Keratinocyte (primary cell): ENCODE data around the gene CTNNA2. TPM values are rescaled to one million over a fixed set of nuclear protein-coding genes. Genes with fewer than 3 reads are reported as not detected.

Source experiments
- DNase-seq: peaks from one replicate; pipeline ENCODE4 v3.0.0-alpha.2; 2011; ENCODE audit warnings: low read depth, missing footprints, low spot score
- FAIRE-seq: peaks from 2 replicates; lab custom pipeline; 2011; peaks lifted over from hg19 to GRCh38; lab: Jason Lieb, UNC
- H2AFZ ChIP-seq: 2 replicates; pipeline ENCODE4 v1.6.0; 2012; ENCODE audit warnings: low read length, control low read depth, inconsistent platforms; ENCODE audit not compliant: control insufficient read depth
- H3K27ac ChIP-seq: 2 replicates; pipeline ENCODE4 v1.5.1; 2011; ENCODE audit warnings: low read length; ENCODE audit not compliant: control insufficient read depth, insufficient read depth
- H3K27me3 ChIP-seq: 3 replicates; pipeline ENCODE4 v1.6.0; 2011; ENCODE audit warnings: low read length; ENCODE audit not compliant: control insufficient read depth, insufficient read depth; ENCODE audit errors: extremely low read depth
- H3K36me3 ChIP-seq, 2 experiments: 2 replicates in 1 of 2; 3 replicates in 1 of 2; pipeline ENCODE4 v1.5.1; 2011; ENCODE audit warnings: low read length in 2 of 2, mild to moderate bottlenecking in 1 of 2; ENCODE audit not compliant: control insufficient read depth in 2 of 2, insufficient read depth in 2 of 2; ENCODE audit errors: extremely low read depth in 1 of 2
- H3K4me1 ChIP-seq: 3 replicates; pipeline ENCODE4 v1.5.1; 2011; ENCODE audit warnings: low read length; ENCODE audit not compliant: control insufficient read depth, insufficient read depth; ENCODE audit errors: extremely low read depth
- H3K4me2 ChIP-seq: 3 replicates; pipeline ENCODE4 v1.6.0; 2011; ENCODE audit warnings: low read depth, low read length; ENCODE audit not compliant: control insufficient read depth, insufficient read depth; ENCODE audit errors: extremely low read depth
- H3K4me3 ChIP-seq, 3 experiments: fragments of 200-600 bp in 1 of 3; sonication (generic) in 1 of 3; 2 replicates in 2 of 3; 3 replicates in 1 of 3; pipeline ENCODE4 v1.5.1; 2011 to 2016; ENCODE audit warnings: low read length in 3 of 3, mild to moderate bottlenecking in 3 of 3, control low read depth in 2 of 3, inconsistent platforms in 1 of 3, low read depth in 1 of 3, mixed read lengths in 1 of 3, mixed run types in 1 of 3, moderate library complexity in 1 of 3; ENCODE audit not compliant: control insufficient read depth in 2 of 3, insufficient read depth in 2 of 3; ENCODE audit errors: extremely low read depth in 1 of 3
- H3K79me2 ChIP-seq: 2 replicates; pipeline ENCODE4 v1.6.0; 2012; ENCODE audit warnings: low read length; ENCODE audit not compliant: control insufficient read depth, insufficient read depth
- H3K9ac ChIP-seq: 3 replicates; pipeline ENCODE4 v1.6.0; 2011; ENCODE audit warnings: low read length; ENCODE audit not compliant: control insufficient read depth, insufficient read depth; ENCODE audit errors: extremely low read depth
- H3K9me1 ChIP-seq: 3 replicates; pipeline ENCODE4 v1.6.0; 2011; ENCODE audit warnings: low read length; ENCODE audit not compliant: control insufficient read depth, insufficient read depth; ENCODE audit errors: extremely low read depth
- H3K9me3 ChIP-seq: 2 replicates; pipeline ENCODE4 v1.5.1; 2012; ENCODE audit warnings: low read depth, low read length; ENCODE audit not compliant: control insufficient read depth
- H4K20me1 ChIP-seq: 3 replicates; pipeline ENCODE4 v1.6.0; 2011; ENCODE audit warnings: low read length; ENCODE audit not compliant: control insufficient read depth, insufficient read depth; ENCODE audit errors: extremely low read depth
- CTCF ChIP-seq, 3 experiments: IDR thresholded peaks in 1 of 3; conservative IDR thresholded peaks in 1 of 3; optimal IDR thresholded peaks in 1 of 3; 2 replicates in 2 of 3; 3 replicates in 1 of 3; pipeline versions ENCODE3 to v1.5.1; 2011; ENCODE audit warnings: low read length in 3 of 3, mild to moderate bottlenecking in 3 of 3, moderate library complexity in 2 of 3, control low read depth in 1 of 3, inconsistent platforms in 1 of 3; ENCODE audit not compliant: insufficient read depth in 2 of 3; ENCODE audit errors: extremely low read depth in 1 of 3
- EZH2 ChIP-seq: IDR thresholded peaks from one replicate; pipeline ENCODE4 v1.6.1; 2012; ENCODE audit warnings: inconsistent platforms, mild to moderate bottlenecking, low read length, moderate library complexity
- dilution Hi-C: fragments of 300-500 bp; cut with MboI; formaldehyde crosslinking; loops from one replicate; pipeline ENCODE4 v1.7.0; 2020; ENCODE audit warnings: low sequenced_read_pairs; ENCODE audit not compliant: extremely low pct_ligation_motif_present
- polyA minus RNA-seq, 3 experiments: library from RNA; depleted of rRNA, polyadenylated mRNA; stranded (reverse); fragments of >200 nt; gene quantifications; 1 replicate in 1 of 3; 2 replicates in 1 of 3; 3 replicates in 1 of 3; pipeline ENCODE4 v1.2.3, GENCODE V29; 2011
- polyA plus RNA-seq, 5 experiments: library from polyadenylated mRNA; depleted of rRNA in 3 of 5; stranded (reverse) in 3 of 5; stranded (forward) in 1 of 5; unstranded in 1 of 5; fragments of >200 nt; gene quantifications; 1 replicate in 1 of 5; 2 replicates in 3 of 5; 3 replicates in 1 of 5; pipeline versions ENCODE4 v1.2.1 to v1.2.3, GENCODE V29; 2011 to 2012; ENCODE audit warnings: missing spikeins in 2 of 5, low read depth in 1 of 5, low replicate concordance in 1 of 5

CTNNA2 gene
- polyA plus RNA-seq (not detected in 3 replicates), polyA minus RNA-seq (not detected in 3 replicates)
- not detected for polyA plus RNA-seq (2011; ENCODE audit: low read depth)
- polyA plus RNA-seq (2011; cell fraction: cytosol; rRNA removed): not detected in 2 replicates
- not detected in 2 replicates for polyA plus RNA-seq (2011; cell fraction: nucleus; rRNA removed)
- polyA plus RNA-seq (2012; ENCODE audit: low replicate concordance): not detected in 2 replicates
- not detected for polyA minus RNA-seq (2011; cell fraction: cytosol; rRNA and poly(A)+ RNA removed)
- polyA minus RNA-seq (2011; cell fraction: nucleus; rRNA and poly(A)+ RNA removed): not detected in 2 replicates

GRCh38 chr2:79512442-79513401 lies at the start of gene CTNNA2:
Gene CTNNA2, plus strand, starts transcription at chr2:79513051.
- Histone ChIP-seq H3K4me3 (no peak within 1 kb of the TSS), H3K4me2 (no peak within 1 kb of the TSS), H3K79me2 (no peaks in the 10 kb centered on the region), H3K4me1 (no peaks in the 10 kb centered on the region), H3K27ac (no peak within 1 kb of the TSS), H3K9me3 (no peaks in the 10 kb centered on the region), H3K9ac (no peak within 1 kb of the TSS), H3K9me1 (no peaks in the 10 kb centered on the region), H2AFZ (no peak within 1 kb of the TSS), H3K27me3 (no peaks in the 10 kb centered on the region), H4K20me1 (no peaks in the 10 kb centered on the region), H3K36me3 (no peaks in the 10 kb centered on the region)
- FAIRE-seq (no peak), DNase-seq (no peak)
- no peak for TF ChIP-seq EZH2
- TF ChIP-seq CTCF (optimal IDR thresholded peaks at IDR 0.05 in 1 of 3, IDR thresholded peaks at IDR 0.05 in 1 of 3, conservative IDR thresholded peaks at IDR 0.05 in 1 of 3; ENCODE audit: extremely low read depth in 1 of 3, insufficient read depth in 2 of 3, low read length in 3 of 3): no peak
- dilution Hi-C loops: no loop called here

GRCh38 chr2:79487399-79487798 lies 25.5 kb upstream of the CTNNA2 start:
- H3K4me2 ChIP-seq: no peak overlapping the region
- H3K79me2 ChIP-seq: no peaks in the 10 kb centered on the region
- FAIRE-seq (no peak), DNase-seq (no peak)
- dilution Hi-C loops: no loop called here
- no peaks in the 10 kb centered on the region for H3K4me1 ChIP-seq
- TF ChIP-seq CTCF (optimal IDR thresholded peaks at IDR 0.05 in 1 of 3, IDR thresholded peaks at IDR 0.05 in 1 of 3, conservative IDR thresholded peaks at IDR 0.05 in 1 of 3; ENCODE audit: extremely low read depth in 1 of 3, insufficient read depth in 2 of 3, low read length in 3 of 3) (no peak), EZH2 (no peak)
- no peak overlapping the region for H3K9ac ChIP-seq
- no peaks in the 10 kb centered on the region for H3K36me3 ChIP-seq
- H3K9me1 ChIP-seq: no peaks in the 10 kb centered on the region
- no peaks in the 10 kb centered on the region for H4K20me1 ChIP-seq
- no peak overlapping the region for H3K4me3 ChIP-seq
- H3K9me3 ChIP-seq: no peaks in the 10 kb centered on the region
- H3K27me3 ChIP-seq: no peaks in the 10 kb centered on the region
- H3K27ac ChIP-seq: no peak overlapping the region
- H2AFZ ChIP-seq: no peak overlapping the region
